IMR-90 (cell line): ENCODE data around the gene AHR.

Experiments
- CHD1 ChIP-seq: IDR thresholded peaks from 2 replicates; pipeline ENCODE4 v1.6.1; 2012; ENCODE audit warnings: low read depth, low read length, improper control_type of control experiment
- CTCF ChIP-seq: conservative IDR thresholded peaks from 2 replicates; pipeline ENCODE4 v1.5.1; 2012; ENCODE audit warnings: mild to moderate bottlenecking, low read depth, low read length, improper control_type of control experiment
- FOS ChIP-seq: fragments of 150-350 bp; IDR thresholded peaks from 2 replicates; pipeline ENCODE4 v1.6.1; 2016; ENCODE audit warnings: low read depth, low read length
- MAFK ChIP-seq: IDR thresholded peaks from 2 replicates; pipeline ENCODE4 v1.6.1; 2012; ENCODE audit warnings: low read depth, low read length, improper control_type of control experiment
- MAZ ChIP-seq: IDR thresholded peaks from 2 replicates; pipeline ENCODE4 v1.6.1; 2012; ENCODE audit warnings: low read depth, mild to moderate bottlenecking, low read length, improper control_type of control experiment, moderate library complexity, borderline replicate concordance
- MXI1 ChIP-seq: IDR thresholded peaks from 2 replicates; pipeline ENCODE4 v1.6.1; 2012; ENCODE audit warnings: low read depth, mild to moderate bottlenecking, low read length, moderate library complexity, borderline replicate concordance
- NFE2L2 ChIP-seq: fragments of 150-350 bp; IDR thresholded peaks from 2 replicates; pipeline ENCODE4 v1.6.1; 2016; ENCODE audit warnings: low read depth, mild to moderate bottlenecking, low read length
- POLR2A ChIP-seq: IDR thresholded peaks from 2 replicates; pipeline ENCODE4 v1.6.1; 2012; ENCODE audit warnings: mild to moderate bottlenecking, low read depth, low read length
- RAD21 ChIP-seq: IDR thresholded peaks from 2 replicates; pipeline ENCODE4 v1.6.1; 2012; ENCODE audit warnings: low read length, improper control_type of control experiment
- RCOR1 ChIP-seq: IDR thresholded peaks from 2 replicates; pipeline ENCODE4 v1.6.1; 2012; ENCODE audit warnings: mild to moderate bottlenecking, low read length, improper control_type of control experiment; ENCODE audit not compliant: insufficient replicate concordance
- RFX5 ChIP-seq: IDR thresholded peaks from 2 replicates; pipeline ENCODE4 v1.8.0; 2012; ENCODE audit warnings: low read depth, mild to moderate bottlenecking, low read length, moderate library complexity
- SMC3 ChIP-seq: fragments of 150-350 bp; IDR thresholded peaks from 2 replicates; pipeline ENCODE4 v1.6.1; 2016; ENCODE audit warnings: low read depth, mild to moderate bottlenecking, antibody characterized with exemption, low read length, moderate library complexity
- USF2 ChIP-seq: fragments of 150-350 bp; IDR thresholded peaks from 2 replicates; pipeline ENCODE4 v1.6.1; 2017; ENCODE audit warnings: mild to moderate bottlenecking, antibody characterized with exemption, low read length, low read depth

- TF ChIP-seq CTCF (no peak), SMC3 (no peak), POLR2A (no peak), MXI1 (no peak), USF2 (no peak), RCOR1 (no peak), MAZ (no peak), MAFK (no peak), NFE2L2 (no peak), FOS (no peak), RAD21 (no peak), RFX5 (no peak), CHD1 (no peak)
These were observed 14.7 kb downstream of the AHR start for GRCh38 chr7:17313194-17313593.
